Right cardiac atrium (tissue), 5 donors: ENCODE data around the gene FRMD4A. TPM values are rescaled to one million over a fixed set of nuclear protein-coding genes. Genes with fewer than 3 reads are reported as not detected.

ENCODE experiments used
- ATAC-seq, 2 donors: fragments of 200-7000 bp; cut with Tn5 transposase; one replicate each; pipeline versions ENCODE4 v1.8.0 to v1.9.1; 2020; ENCODE audit warnings: moderate library complexity in 2 of 2, mild to moderate bottlenecking in 1 of 2
- DNase-seq, 3 donors: peaks; one replicate each; pipeline ENCODE4 v3.0.0-alpha.2; 2020
- H3K27ac ChIP-seq: one replicate; pipeline ENCODE4 v1.5.1; 2013; ENCODE audit warnings: mild to moderate bottlenecking, low read length, control low read depth, moderate library complexity
- H3K27me3 ChIP-seq: one replicate; pipeline ENCODE4 v1.6.1; 2013; ENCODE audit not compliant: control insufficient read depth, insufficient read depth
- H3K4me1 ChIP-seq: one replicate; pipeline ENCODE4 v1.6.1; 2013; ENCODE audit warnings: low read length; ENCODE audit not compliant: control insufficient read depth, insufficient read depth
- H3K4me3 ChIP-seq: one replicate; pipeline ENCODE4 v1.5.1; 2013; ENCODE audit warnings: low read length, control low read depth
- H3K9me3 ChIP-seq: one replicate; pipeline ENCODE4 v1.6.1; 2013; ENCODE audit warnings: low read length; ENCODE audit not compliant: control insufficient read depth
- WGBS: extraction: QIAGEN DNeasy Blood & Tissue Kit; methylation state at CpG from one replicate; pipeline ENCODE4 v1.1.7; 2013; 5-methylcytosine and 5-hydroxymethylcytosine counted together
- intact Hi-C, 4 donors: fragments of 100-400 bp; cut with DNase I; formaldehyde crosslinking; loops; one replicate each; pipeline versions ENCODE4 v1.11.0 to v1.14.0; 2022 to 2023
- polyA plus RNA-seq: library from polyadenylated mRNA; stranded (reverse); fragments of 200-250 nt; gene quantifications from one replicate; pipeline ENCODE4 v1.2.3, GENCODE V29; 2013
- total RNA-seq, 4 donors: library from RNA; stranded (reverse); fragmentation: NEBNext Ultra II Directional; extraction: Animal tissue kit (Norgen Biotek cat#: 25700); gene quantifications; one replicate each; pipeline ENCODE4 v1.2.1, GENCODE V29; 2021
- donor health status: healthy with polysubstance abuse.
- donor health status: DM: no; HTN: yes; CAD: no.
- donor health status: DM: no; HTN: no; CAD: no.
- donor health status: DM: no; HTN: yes; CAD: no; lungs with severe emphysema.
- donor health status: DM: yes; HTN: yes; CAD: no.

Gene FRMD4A
- total and polyA plus RNA-seq, 5 donors: 14.8 to 30.3 (median 25.1) TPM

- peaks cover 14% of the 10 kb centered on the region for H3K4me1 ChIP-seq
- 75% methylated on average over 17 of the region's 17 CpGs for WGBS
- ATAC-seq (no peak), DNase-seq (no peak)
- H3K4me3 ChIP-seq: no peak overlapping the region
- no peak overlapping the region for H3K27ac ChIP-seq
- intact Hi-C loops: no loop called here
- no peaks in the 10 kb centered on the region for H3K9me3 ChIP-seq
- H3K27me3 ChIP-seq: no peaks in the 10 kb centered on the region
Observed at GRCh38 chr10:13701157-13701919, 629.4 kb downstream of the FRMD4A start.

GRCh38 chr10:13700473-13701144 is 630.1 kb downstream of the FRMD4A start:
- Histone ChIP-seq H3K27me3 (no peaks in the 10 kb centered on the region), H3K4me3 (no peak overlapping the region), H3K27ac (no peak overlapping the region), H3K9me3 (no peaks in the 10 kb centered on the region), H3K4me1 (peaks cover 16% of the 10 kb centered on the region)
- DNase-seq (no peak), ATAC-seq (no peak)
- WGBS: 69% methylated on average over 10 of the region's 10 CpGs
- intact Hi-C loops: no loop called here

DNA sequence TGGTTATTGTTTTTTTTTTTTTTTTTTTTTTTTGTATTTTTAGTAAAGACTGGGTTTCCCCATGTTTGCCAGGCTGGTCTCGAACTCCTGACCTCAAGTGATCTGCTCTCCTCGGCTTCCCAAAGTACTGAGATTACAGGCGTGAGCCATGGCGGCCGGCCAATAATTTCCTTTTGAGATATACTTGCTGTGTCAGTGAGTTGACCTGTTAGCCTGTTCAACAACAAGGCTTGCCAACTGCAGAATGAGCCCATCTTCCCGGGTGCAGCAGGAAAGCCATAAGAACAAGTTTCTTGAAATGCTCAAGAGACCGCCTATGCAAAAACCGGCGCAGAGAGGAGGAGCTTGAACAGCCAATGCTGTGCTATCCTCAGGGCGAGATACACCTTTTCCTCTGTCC is 631.5 kb downstream of the FRMD4A start:
- 52% methylated on average over 10 of the region's 10 CpGs for WGBS
- H3K27ac ChIP-seq: no peak overlapping the region

GRCh38 chr10:13698217-13698616 is 632.5 kb downstream of the FRMD4A start:
- 72% methylated on average over 6 of the region's 6 CpGs for WGBS
- no peaks in the 10 kb centered on the region for H3K9me3 ChIP-seq
- H3K4me1 ChIP-seq: peaks cover 12% of the 10 kb centered on the region
- no peak for DNase-seq
- H3K27me3 ChIP-seq: no peaks in the 10 kb centered on the region
- peak; percentile 81 to 83 for ATAC-seq
- intact Hi-C loops: no loop called here
- peak overlapping the region; percentile 22 for H3K27ac ChIP-seq
- no peak overlapping the region for H3K4me3 ChIP-seq

More for the DNA sequence above, 631.5 kb downstream of the FRMD4A start:
- intact Hi-C loops: no loop called here
- Histone ChIP-seq H3K4me1 (peaks cover 12% of the 10 kb centered on the region), H3K27me3 (no peaks in the 10 kb centered on the region), H3K4me3 (no peak overlapping the region), H3K9me3 (no peaks in the 10 kb centered on the region)
- peak; percentile 23 to 51 for ATAC-seq
- peak; percentile 61 to 83 (median 83) for DNase-seq

DNA sequence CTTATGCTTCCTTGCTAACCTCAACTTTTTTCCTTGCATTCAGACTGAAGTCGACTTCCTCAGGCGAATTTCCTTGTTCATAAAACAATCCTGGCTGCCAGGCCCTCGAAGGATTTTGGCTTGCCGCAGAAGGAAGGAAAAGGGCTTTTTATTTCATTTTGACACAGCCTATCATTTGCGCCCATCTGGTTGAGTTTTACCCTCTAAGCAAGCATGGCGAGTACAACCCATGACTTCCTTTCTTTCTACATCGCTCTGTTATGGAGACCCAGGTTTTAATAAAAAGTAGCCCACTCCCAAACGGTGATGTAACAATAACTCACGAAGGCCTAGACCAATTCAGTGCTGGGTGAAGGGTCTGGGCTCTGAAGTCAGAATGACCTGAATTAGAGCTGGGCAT is 634.7 kb downstream of the FRMD4A start:
- H3K4me1 ChIP-seq: peaks cover 7% of the 10 kb centered on the region
- 75% methylated on average over 9 of the region's 9 CpGs for WGBS
- H3K27me3 ChIP-seq: no peaks in the 10 kb centered on the region
- DNase-seq (no peak), ATAC-seq (no peak)
- H3K4me3 ChIP-seq: no peak overlapping the region
- H3K27ac ChIP-seq: peak overlapping the region; percentile 8
- intact Hi-C loops: no loop called here
- H3K9me3 ChIP-seq: no peaks in the 10 kb centered on the region

DNA sequence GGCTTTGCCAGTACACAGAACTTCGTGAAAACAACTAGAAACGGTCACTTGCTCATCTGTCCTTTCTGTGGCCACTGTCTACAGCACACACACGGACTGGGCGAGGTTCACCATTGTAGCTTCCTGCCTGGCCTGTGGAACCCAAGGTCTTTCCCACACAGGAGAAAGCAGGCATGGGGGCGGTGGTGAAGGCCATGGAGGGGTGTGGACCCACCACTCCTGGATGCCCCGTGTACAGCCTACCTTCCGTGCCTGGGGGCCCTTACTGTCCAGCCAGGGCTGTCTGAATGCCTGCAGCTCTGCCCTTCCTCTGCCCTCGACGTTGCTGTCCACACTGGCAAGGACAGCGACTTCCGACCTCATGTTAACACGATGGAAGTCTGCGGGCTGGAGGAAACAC is 635.1 kb downstream of the FRMD4A start:
- WGBS: 63% methylated on average over 13 of the region's 13 CpGs
- Histone ChIP-seq H3K27me3 (no peaks in the 10 kb centered on the region), H3K4me3 (no peak overlapping the region), H3K9me3 (no peaks in the 10 kb centered on the region), H3K4me1 (peaks cover 7% of the 10 kb centered on the region), H3K27ac (peak overlapping the region; percentile 8)
- ATAC-seq (peak in 1 of 2 donors; percentile 10), DNase-seq (no peak)
- intact Hi-C loops: no loop called here

- 75% methylated on average over 21 of the region's 21 CpGs for WGBS
- DNase-seq (no peak), ATAC-seq (peak in 1 of 2 donors; percentile 27)
- Histone ChIP-seq H3K9me3 (no peaks in the 10 kb centered on the region), H3K27me3 (no peaks in the 10 kb centered on the region), H3K4me1 (peaks cover 5% of the 10 kb centered on the region), H3K27ac (no peak overlapping the region), H3K4me3 (no peak overlapping the region)
- intact Hi-C loops: no loop called here
Observed at GRCh38 chr10:13693783-13694700, 636.7 kb downstream of the FRMD4A start.

DNA sequence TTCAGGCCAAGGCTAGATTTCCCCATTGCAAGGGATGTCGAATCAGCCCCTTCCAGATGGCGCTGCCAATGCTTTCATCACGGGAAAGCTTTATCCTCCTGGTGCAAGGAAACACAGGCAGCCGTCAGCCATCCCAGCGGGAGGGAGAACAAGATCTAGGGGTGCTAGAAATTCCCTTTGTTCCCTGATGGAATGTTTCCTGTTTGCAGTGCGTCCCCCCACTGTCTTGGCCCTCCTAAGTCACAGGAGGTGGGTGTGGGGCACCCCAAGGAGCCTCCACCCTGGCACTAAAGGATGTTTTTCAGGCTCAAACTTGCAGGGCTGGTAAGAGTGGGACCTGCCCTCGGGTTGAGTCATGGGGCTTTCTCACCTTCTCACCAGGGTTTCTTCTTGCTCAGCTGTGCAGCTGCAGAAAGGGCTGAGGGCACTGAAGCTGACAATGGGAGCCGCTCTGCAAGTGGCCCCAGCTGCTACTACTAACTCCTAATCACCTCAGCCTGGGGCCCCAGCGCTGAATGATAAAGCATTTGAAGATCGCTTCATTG is 640.4 kb downstream of the FRMD4A start:
- H3K9me3 ChIP-seq: no peaks in the 10 kb centered on the region
- peaks cover 14% of the 10 kb centered on the region for H3K4me1 ChIP-seq
- ATAC-seq (no peak), DNase-seq (no peak)
- WGBS: 68% methylated on average over 10 of the region's 10 CpGs
- no peak overlapping the region for H3K27ac ChIP-seq
- no peak overlapping the region for H3K4me3 ChIP-seq
- H3K27me3 ChIP-seq: no peaks in the 10 kb centered on the region
- intact Hi-C loops: no loop called here

- Histone ChIP-seq H3K27ac (peak overlapping the region; percentile 99), H3K4me3 (no peak overlapping the region), H3K27me3 (no peaks in the 10 kb centered on the region), H3K9me3 (no peaks in the 10 kb centered on the region), H3K4me1 (peaks cover 22% of the 10 kb centered on the region)
- peak in 2 of 3 donors; percentile 37 to 64 for DNase-seq
- intact Hi-C loops: no loop called here
- ATAC-seq: peak; percentile 77 to 84
- 48% methylated on average over 5 of the region's 5 CpGs for WGBS
Observed at GRCh38 chr10:13686331-13686752, 644.4 kb downstream of the FRMD4A start.

GRCh38 chr10:13685885-13686284 is 644.8 kb downstream of the FRMD4A start:
- H3K4me3 ChIP-seq: no peak overlapping the region
- H3K9me3 ChIP-seq: no peaks in the 10 kb centered on the region
- H3K27ac ChIP-seq: peak overlapping the region; percentile 99
- ATAC-seq (peak; percentile 55 to 79), DNase-seq (peak; percentile 40 to 77 (median 76))
- H3K27me3 ChIP-seq: no peaks in the 10 kb centered on the region
- H3K4me1 ChIP-seq: peaks cover 22% of the 10 kb centered on the region
- WGBS: 39% methylated on average over 5 of the region's 5 CpGs
- intact Hi-C loops: no loop called here
